Hepatocyte (in vitro differentiated cells): ENCODE data around the gene IL13RA2.

Source experiments
- EZH2 ChIP-seq: fragments of 200-600 bp; sonication (generic); IDR thresholded peaks from 2 replicates; pipeline ENCODE4 v1.6.1; 2016; ENCODE audit warnings: antibody characterized with exemption, mild to moderate bottlenecking, borderline replicate concordance
- TF ChIP-seq, protein P1 (sequence below): fragments of 200-600 bp; sonication (generic); IDR thresholded peaks from 2 replicates; pipeline ENCODE4 v1.5.1; 2016; ENCODE audit warnings: antibody characterized with exemption, mild to moderate bottlenecking; ENCODE audit not compliant: poor library complexity

DNA sequence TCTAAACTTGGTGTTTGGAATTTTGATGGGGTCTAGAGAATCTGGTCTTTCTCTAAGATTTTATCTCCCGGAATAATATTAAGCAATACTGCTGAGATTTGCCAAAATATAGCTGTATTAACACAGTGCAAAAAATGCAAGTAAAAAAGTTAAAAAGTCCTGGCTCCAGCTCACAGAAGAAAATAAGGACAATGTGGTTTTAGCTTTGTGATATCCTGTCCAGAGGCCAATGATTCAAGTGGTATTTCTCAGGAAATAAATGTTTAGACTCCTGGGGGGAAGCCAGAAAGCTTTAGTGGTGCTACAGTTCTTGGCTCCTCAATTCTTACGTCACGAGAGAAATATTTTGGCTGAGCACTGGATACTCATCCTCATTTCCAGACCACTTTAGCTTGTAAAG lies 40.9 kb upstream of the IL13RA2 start:
- TF ChIP-seq, protein P1, sequence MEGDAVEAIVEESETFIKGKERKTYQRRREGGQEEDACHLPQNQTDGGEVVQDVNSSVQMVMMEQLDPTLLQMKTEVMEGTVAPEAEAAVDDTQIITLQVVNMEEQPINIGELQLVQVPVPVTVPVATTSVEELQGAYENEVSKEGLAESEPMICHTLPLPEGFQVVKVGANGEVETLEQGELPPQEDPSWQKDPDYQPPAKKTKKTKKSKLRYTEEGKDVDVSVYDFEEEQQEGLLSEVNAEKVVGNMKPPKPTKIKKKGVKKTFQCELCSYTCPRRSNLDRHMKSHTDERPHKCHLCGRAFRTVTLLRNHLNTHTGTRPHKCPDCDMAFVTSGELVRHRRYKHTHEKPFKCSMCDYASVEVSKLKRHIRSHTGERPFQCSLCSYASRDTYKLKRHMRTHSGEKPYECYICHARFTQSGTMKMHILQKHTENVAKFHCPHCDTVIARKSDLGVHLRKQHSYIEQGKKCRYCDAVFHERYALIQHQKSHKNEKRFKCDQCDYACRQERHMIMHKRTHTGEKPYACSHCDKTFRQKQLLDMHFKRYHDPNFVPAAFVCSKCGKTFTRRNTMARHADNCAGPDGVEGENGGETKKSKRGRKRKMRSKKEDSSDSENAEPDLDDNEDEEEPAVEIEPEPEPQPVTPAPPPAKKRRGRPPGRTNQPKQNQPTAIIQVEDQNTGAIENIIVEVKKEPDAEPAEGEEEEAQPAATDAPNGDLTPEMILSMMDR = no peak
- no peak for TF ChIP-seq EZH2
